ENCODE data around the gene FARP1.

- no peak for TF ChIP-seq CTCF (IDR thresholded peaks at IDR 0.05)
- TF ChIP-seq POLR2A (IDR thresholded peaks at IDR 0.05) = no peak
Measured at GRCh38 chr13:98487016-98487415, 344.1 kb downstream of the FARP1 start.
